RWPE1 (cell line): ENCODE results near the gene RTN3.

Experiments used
- CTCF ChIA-PET: fragments of 350-600 bp; sonication (Branson Sonifier 250); formaldehyde crosslinking; extraction: SDS; loops from one replicate; lab custom pipeline; 2021; lab: Yijun Ruan, JAX
- POLR2A ChIA-PET: fragments of 400-600 bp; formaldehyde crosslinking; extraction: SDS; loops from one replicate; lab custom pipeline; 2020; ENCODE audit warnings: antibody characterized with exemption; ENCODE audit not compliant: low non-redundant PET; lab: Yijun Ruan, JAX
- DNase-seq: peaks from one replicate; pipeline ENCODE4 v3.0.0; 2012; ENCODE audit warnings: low spot score
- H3K27ac ChIP-seq: fragments of 450-650 bp; 2 replicates; pipeline ENCODE4 v1.5.1; 2017
- CTCF ChIP-seq: fragments of 450-650 bp; conservative IDR thresholded peaks from 2 replicates; pipeline ENCODE4 v1.5.1; 2017; ENCODE audit warnings: low read depth, mild to moderate bottlenecking

RTN3 gene

GRCh38 chr11:63694596-63694995 is 13.3 kb downstream of the RTN3 start:
- ChIA-PET CTCF (interaction anchor here (0.5 to 0.6 kb wide), 2 partner anchors 59 to 111 kb away, joined by 4 read pairs; no protein-coding TSS in a partner anchor), POLR2A (no interaction called here)
- no peak for TF ChIP-seq CTCF
- no peak for DNase-seq
- peak overlapping the region; percentile 17; the same call in 1 of the 2 replicates for H3K27ac ChIP-seq

GRCh38 chr11:63698976-63699733 is 17.9 kb downstream of the RTN3 start:
- no peak for DNase-seq
- ChIA-PET POLR2A (no interaction called here), CTCF (no interaction called here)
- no peak for TF ChIP-seq CTCF
- H3K27ac ChIP-seq, result no peak overlapping the region

- H3K27ac ChIP-seq, result no peak overlapping the region
- ChIA-PET CTCF (no interaction called here), POLR2A (no interaction called here)
- no peak for TF ChIP-seq CTCF
- DNase-seq, result no peak
Measured at GRCh38 chr11:63699896-63700295, 18.6 kb downstream of the RTN3 start.

- no peak for TF ChIP-seq CTCF
- POLR2A ChIA-PET, result no interaction called here
- no peak for DNase-seq
- CTCF ChIA-PET, result interaction anchor here (1.1 kb wide), 1 partner anchor 33 kb away, joined by 4 read pairs; no protein-coding TSS in a partner anchor
- no peak overlapping the region for H3K27ac ChIP-seq
Measured at GRCh38 chr11:63705526-63705925, 24.2 kb downstream of the RTN3 start.

GRCh38 chr11:63708764-63709163 is 27.5 kb downstream of the RTN3 start:
- CTCF ChIA-PET, result no interaction called here
- no peak for TF ChIP-seq CTCF
- H3K27ac ChIP-seq, result no peak overlapping the region
- POLR2A ChIA-PET, result no interaction called here
- DNase-seq, result no peak

- TF ChIP-seq CTCF, result no peak
- no peak overlapping the region for H3K27ac ChIP-seq
- ChIA-PET POLR2A (no interaction called here), CTCF (interaction anchor here (0.6 kb wide), 1 partner anchor 122 kb away, joined by 4 read pairs; no protein-coding TSS in a partner anchor)
- DNase-seq, result no peak
Measured at GRCh38 chr11:63709336-63709884, 28.1 kb downstream of the RTN3 start.
